Measurements from ENCODE around the gene LHB.

The LHB gene

DNA sequence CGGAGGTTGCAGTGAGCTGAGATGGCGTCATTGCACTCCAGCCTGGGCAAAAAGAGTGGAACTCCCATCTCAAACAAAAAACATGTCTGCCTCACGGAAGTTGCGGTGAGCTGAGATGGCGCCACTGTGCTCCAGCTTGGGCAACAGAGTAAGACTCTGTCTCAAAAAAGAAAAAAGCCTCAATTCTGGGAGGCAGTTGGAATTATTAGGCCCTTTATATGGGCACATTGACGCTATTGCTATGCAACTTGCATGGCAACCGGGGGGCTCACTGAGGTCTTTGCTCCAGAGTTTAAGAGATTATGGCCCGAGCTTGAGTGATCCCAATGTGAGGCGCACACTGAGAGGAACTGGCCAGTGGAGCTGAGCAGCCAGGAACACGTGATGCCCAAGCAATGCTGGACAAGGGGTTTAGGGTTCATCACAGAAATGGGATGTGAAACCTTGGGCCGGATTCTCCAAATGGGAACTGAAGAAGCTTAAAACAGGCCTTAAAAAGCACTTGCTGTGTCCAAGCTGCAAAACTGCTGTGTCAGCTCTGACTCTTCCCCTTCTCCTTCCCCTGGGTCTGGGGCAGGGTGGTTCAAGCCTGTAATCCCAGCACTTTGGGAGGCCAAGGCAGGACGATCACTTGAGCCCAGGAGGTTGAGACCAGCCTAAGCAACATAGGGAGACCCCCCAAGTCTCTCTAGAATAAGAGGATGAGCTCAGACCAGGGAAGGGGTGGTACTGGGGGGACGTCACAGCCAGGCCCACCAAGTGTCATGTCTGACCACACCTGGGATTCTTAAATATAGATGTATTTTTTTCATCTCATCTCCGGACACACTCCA, 49.3 kb downstream of the LHB start:
- in situ Hi-C loops (cut with MboI; ENCODE audit: low sequenced_read_pairs, unreplicated experiment): no loop called here
- DNase-seq (ENCODE audit: low spot score): no peak
- TF ChIP-seq, protein P1, sequence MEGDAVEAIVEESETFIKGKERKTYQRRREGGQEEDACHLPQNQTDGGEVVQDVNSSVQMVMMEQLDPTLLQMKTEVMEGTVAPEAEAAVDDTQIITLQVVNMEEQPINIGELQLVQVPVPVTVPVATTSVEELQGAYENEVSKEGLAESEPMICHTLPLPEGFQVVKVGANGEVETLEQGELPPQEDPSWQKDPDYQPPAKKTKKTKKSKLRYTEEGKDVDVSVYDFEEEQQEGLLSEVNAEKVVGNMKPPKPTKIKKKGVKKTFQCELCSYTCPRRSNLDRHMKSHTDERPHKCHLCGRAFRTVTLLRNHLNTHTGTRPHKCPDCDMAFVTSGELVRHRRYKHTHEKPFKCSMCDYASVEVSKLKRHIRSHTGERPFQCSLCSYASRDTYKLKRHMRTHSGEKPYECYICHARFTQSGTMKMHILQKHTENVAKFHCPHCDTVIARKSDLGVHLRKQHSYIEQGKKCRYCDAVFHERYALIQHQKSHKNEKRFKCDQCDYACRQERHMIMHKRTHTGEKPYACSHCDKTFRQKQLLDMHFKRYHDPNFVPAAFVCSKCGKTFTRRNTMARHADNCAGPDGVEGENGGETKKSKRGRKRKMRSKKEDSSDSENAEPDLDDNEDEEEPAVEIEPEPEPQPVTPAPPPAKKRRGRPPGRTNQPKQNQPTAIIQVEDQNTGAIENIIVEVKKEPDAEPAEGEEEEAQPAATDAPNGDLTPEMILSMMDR (IDR thresholded peaks at IDR 0.05; ENCODE audit: borderline replicate concordance, control extremely low read depth, extremely low read depth, insufficient read depth, missing control alignments): no peak

DNA sequence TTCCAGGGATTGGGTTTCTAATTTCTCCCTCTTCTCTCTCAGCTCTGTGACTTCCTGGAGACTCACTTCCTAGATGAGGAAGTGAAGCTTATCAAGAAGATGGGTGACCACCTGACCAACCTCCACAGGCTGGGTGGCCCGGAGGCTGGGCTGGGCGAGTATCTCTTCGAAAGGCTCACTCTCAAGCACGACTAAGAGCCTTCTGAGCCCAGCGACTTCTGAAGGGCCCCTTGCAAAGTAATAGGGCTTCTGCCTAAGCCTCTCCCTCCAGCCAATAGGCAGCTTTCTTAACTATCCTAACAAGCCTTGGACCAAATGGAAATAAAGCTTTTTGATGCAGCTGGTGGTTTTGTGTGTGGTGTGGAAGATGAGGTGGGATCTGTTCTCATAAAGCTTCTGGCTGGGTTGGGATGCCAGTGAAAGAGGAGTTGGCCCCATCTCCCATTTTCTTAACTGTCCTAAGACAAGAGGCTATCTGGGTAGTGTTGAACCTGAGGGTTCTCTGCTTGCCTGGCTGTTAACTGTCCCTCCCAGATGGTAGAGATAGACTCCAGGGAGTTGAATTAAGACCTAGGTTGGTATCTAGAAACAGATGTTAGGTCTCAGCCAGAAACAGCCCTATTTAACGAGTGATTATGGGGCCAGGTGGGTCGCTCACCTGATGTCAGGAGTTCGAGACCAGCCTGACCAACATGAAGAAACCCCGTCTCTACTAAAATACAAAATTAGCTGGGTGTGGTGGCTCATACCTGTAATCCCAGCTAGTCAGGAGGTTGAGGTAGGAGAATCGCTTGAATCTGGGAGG, 50.1 kb downstream of the LHB start:
- TF ChIP-seq, protein P1 (IDR thresholded peaks at IDR 0.05; ENCODE audit: borderline replicate concordance, control extremely low read depth, extremely low read depth, insufficient read depth, missing control alignments): no peak
- DNase-seq (ENCODE audit: low spot score): no peak
- in situ Hi-C loops (cut with MboI; ENCODE audit: low sequenced_read_pairs, unreplicated experiment): no loop called here
